DMS53 treated with DMSO at 0.1 percent for 48 hours (cell line): Measurements from ENCODE around the gene SLC28A1.

ENCODE experiments used
- DNase-seq: peaks from one replicate; lab custom pipeline; 2025; ENCODE audit not compliant: unreplicated experiment; lab: John Stamatoyannopoulos, UW

The SLC28A1 gene

GRCh38 chr15:84883916-84884781, at the start of gene SLC28A1:
TSS of gene SLC28A1 (plus strand) at chr15:84884662. CDS start at chr15:84887761, 3,099 bp downstream.
- no peak for DNase-seq

GRCh38 chr15:84834969-84835368, 49.5 kb upstream of the SLC28A1 start:
- peak; percentile 17 for DNase-seq

GRCh38 chr15:84835661-84836337, 48.7 kb upstream of the SLC28A1 start:
- no peak for DNase-seq

GRCh38 chr15:84836844-84837243, 47.6 kb upstream of the SLC28A1 start:
- no peak for DNase-seq

GRCh38 chr15:84839714-84840113, 44.7 kb upstream of the SLC28A1 start:
- DNase-seq, result no peak

- DNase-seq, result no peak
Observed at GRCh38 chr15:84840255-84840654, 44.2 kb upstream of the SLC28A1 start.

- DNase-seq, result peak; percentile 10
Observed at GRCh38 chr15:84840741-84841429, 43.6 kb upstream of the SLC28A1 start.

GRCh38 chr15:84842781-84843180, 41.7 kb upstream of the SLC28A1 start:
- no peak for DNase-seq

- DNase-seq, result no peak
Observed at GRCh38 chr15:84844964-84845363, 39.5 kb upstream of the SLC28A1 start.

- peak; percentile 5 for DNase-seq
Observed at GRCh38 chr15:84845631-84846030, 38.8 kb upstream of the SLC28A1 start.

GRCh38 chr15:84846269-84846668, 38.2 kb upstream of the SLC28A1 start:
- no peak for DNase-seq

- DNase-seq, result no peak
Observed at GRCh38 chr15:84847382-84847781, 37.1 kb upstream of the SLC28A1 start.

- no peak for DNase-seq
Observed at GRCh38 chr15:84852212-84852611, 32.2 kb upstream of the SLC28A1 start.

GRCh38 chr15:84855136-84855535, 29.3 kb upstream of the SLC28A1 start:
- peak; percentile 59 for DNase-seq

- no peak for DNase-seq
Observed at GRCh38 chr15:84855765-84856164, 28.7 kb upstream of the SLC28A1 start.

- DNase-seq, result no peak
Observed at GRCh38 chr15:84856731-84857417, 27.6 kb upstream of the SLC28A1 start.

GRCh38 chr15:84857418-84858004, 27.0 kb upstream of the SLC28A1 start:
- no peak for DNase-seq

- no peak for DNase-seq
Observed at GRCh38 chr15:84858231-84858630, 26.2 kb upstream of the SLC28A1 start.

GRCh38 chr15:84859144-84859543, 25.3 kb upstream of the SLC28A1 start:
- no peak for DNase-seq

GRCh38 chr15:84859651-84860050, 24.8 kb upstream of the SLC28A1 start:
- no peak for DNase-seq

- no peak for DNase-seq
Observed at GRCh38 chr15:84861781-84862180, 22.7 kb upstream of the SLC28A1 start.
